ENCODE results near the gene CNTN4. TPM values are rescaled to one million over a fixed set of nuclear protein-coding genes. Genes with fewer than 3 reads are reported as not detected.

Gene CNTN4
- polyA plus RNA-seq, 3 donors: 28.0 to 30.2 (median 29.7) TPM

GRCh38 chr3:2133146-2133545, 34.5 kb downstream of the CNTN4 start:
- no peak for DNase-seq

GRCh38 chr3:2137651-2138050, 39.0 kb downstream of the CNTN4 start:
- no peak for DNase-seq

GRCh38 chr3:2141482-2141881, 42.8 kb downstream of the CNTN4 start:
- DNase-seq: no peak

- DNase-seq: no peak
These were observed 50.1 kb downstream of the CNTN4 start for GRCh38 chr3:2148561-2149340.

- DNase-seq: no peak
These were observed 54.4 kb downstream of the CNTN4 start for GRCh38 chr3:2153053-2153452.

- no peak for DNase-seq
These were observed 54.9 kb downstream of the CNTN4 start for GRCh38 chr3:2153547-2153946.

GRCh38 chr3:2154621-2155020, 56.0 kb downstream of the CNTN4 start:
- DNase-seq: no peak

GRCh38 chr3:2156244-2156847, 57.7 kb downstream of the CNTN4 start:
- no peak for DNase-seq

- no peak for DNase-seq
These were observed 60.2 kb downstream of the CNTN4 start for GRCh38 chr3:2158828-2159227.

GRCh38 chr3:2166552-2166951, 67.9 kb downstream of the CNTN4 start:
- DNase-seq: no peak

- DNase-seq: no peak
These were observed 74.0 kb downstream of the CNTN4 start for GRCh38 chr3:2172561-2173171.

- no peak for DNase-seq
These were observed 82.0 kb downstream of the CNTN4 start for GRCh38 chr3:2180634-2181033.

GRCh38 chr3:2198776-2199279, 100.2 kb downstream of the CNTN4 start:
- no peak for DNase-seq

GRCh38 chr3:2204054-2204453, 105.4 kb downstream of the CNTN4 start:
- DNase-seq: no peak

- no peak for DNase-seq
These were observed 107.0 kb downstream of the CNTN4 start for GRCh38 chr3:2205692-2206091.

- DNase-seq: no peak
These were observed 107.9 kb downstream of the CNTN4 start for GRCh38 chr3:2206536-2206935.

- DNase-seq: no peak
These were observed 112.9 kb downstream of the CNTN4 start for GRCh38 chr3:2211568-2211967.

- DNase-seq: no peak
These were observed 113.5 kb downstream of the CNTN4 start for GRCh38 chr3:2212206-2212605.

GRCh38 chr3:2218375-2218774, 119.7 kb downstream of the CNTN4 start:
- DNase-seq: no peak

GRCh38 chr3:2218816-2219215, 120.2 kb downstream of the CNTN4 start:
- DNase-seq: no peak

GRCh38 chr3:2236203-2236602, 137.5 kb downstream of the CNTN4 start:
- DNase-seq: no peak

- no peak for DNase-seq
These were observed 145.5 kb downstream of the CNTN4 start for GRCh38 chr3:2244137-2244536.
